Ishikawa (cell line): ENCODE results near the gene EMSY.

Source experiments
- CEBPB ChIP-seq: IDR thresholded peaks from 2 replicates; pipeline ENCODE4 v1.6.1; 2012
- CREB1 ChIP-seq: IDR thresholded peaks from 2 replicates; pipeline ENCODE4 v1.6.1; 2012; ENCODE audit warnings: low read depth
- EGR1 ChIP-seq: IDR thresholded peaks from 2 replicates; pipeline ENCODE4 v1.6.1; 2012
- EP300 ChIP-seq: IDR thresholded peaks from 2 replicates; pipeline ENCODE4 v1.6.1; 2012; ENCODE audit warnings: borderline replicate concordance
- FOXM1 ChIP-seq: IDR thresholded peaks from 2 replicates; pipeline ENCODE4 v1.6.1; 2012; ENCODE audit warnings: low read depth, borderline replicate concordance
- NFIC ChIP-seq: IDR thresholded peaks from 2 replicates; pipeline ENCODE4 v1.6.1; 2012
- RAD21 ChIP-seq: IDR thresholded peaks from 2 replicates; pipeline ENCODE4 v1.6.1; 2012; ENCODE audit warnings: low read depth
- TAF1 ChIP-seq: IDR thresholded peaks from 2 replicates; pipeline ENCODE4 v1.6.1; 2012; ENCODE audit warnings: low read depth, mild to moderate bottlenecking
- TCF12 ChIP-seq: IDR thresholded peaks from 2 replicates; pipeline ENCODE4 v1.6.1; 2012; ENCODE audit warnings: low read depth
- TEAD4 ChIP-seq: IDR thresholded peaks from 2 replicates; pipeline ENCODE4 v1.6.1; 2012
- YY1 ChIP-seq: IDR thresholded peaks from 2 replicates; pipeline ENCODE4 v1.6.1; 2012; ENCODE audit warnings: low read depth
- ZBTB7A ChIP-seq: IDR thresholded peaks from 2 replicates; pipeline ENCODE4 v1.6.1; 2012; ENCODE audit warnings: low read depth
- TF ChIP-seq, protein P1 (sequence below): IDR thresholded peaks from 2 replicates; pipeline ENCODE4 v1.6.1; 2012
- TF ChIP-seq, protein P2 (sequence below): IDR thresholded peaks from 2 replicates; pipeline ENCODE4 v1.6.1; 2012
- TF ChIP-seq, protein P3 (sequence below): IDR thresholded peaks from 2 replicates; pipeline ENCODE4 v1.6.1; 2012; ENCODE audit warnings: low read depth, mild to moderate bottlenecking

The EMSY gene

DNA sequence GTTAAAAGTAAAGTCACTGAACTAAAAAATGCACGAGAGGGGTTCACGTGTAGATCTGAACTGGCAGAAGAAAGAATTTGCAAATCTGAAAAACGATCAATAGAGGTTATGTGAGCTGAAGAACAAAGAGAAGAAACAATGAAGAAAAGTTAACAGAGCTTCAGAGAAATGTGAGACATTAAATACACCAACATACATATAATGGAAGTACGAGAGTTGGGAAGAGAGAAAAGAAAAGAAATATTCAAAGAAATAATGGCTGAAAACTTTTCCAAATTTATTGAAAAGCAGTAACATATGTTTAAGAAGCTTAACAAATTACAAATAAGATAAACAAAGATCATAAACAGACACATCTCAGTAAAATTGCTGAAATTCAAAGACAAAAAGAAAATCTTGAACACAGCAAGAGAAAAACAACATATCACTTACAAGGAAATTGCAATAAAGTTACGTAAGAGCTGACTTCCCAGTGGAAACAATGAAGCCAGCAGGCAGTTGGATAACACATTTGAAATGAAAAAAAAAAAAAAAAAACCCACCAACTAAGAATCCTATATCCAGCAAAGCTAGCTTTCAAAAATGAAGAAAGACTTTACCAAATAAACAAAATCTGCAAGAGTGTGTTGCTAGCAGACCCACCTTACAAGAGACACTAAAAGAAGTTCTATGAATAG, 56.8 kb downstream of the EMSY start:
- TF ChIP-seq CEBPB (peak; percentile 49), EP300 (no peak)

DNA sequence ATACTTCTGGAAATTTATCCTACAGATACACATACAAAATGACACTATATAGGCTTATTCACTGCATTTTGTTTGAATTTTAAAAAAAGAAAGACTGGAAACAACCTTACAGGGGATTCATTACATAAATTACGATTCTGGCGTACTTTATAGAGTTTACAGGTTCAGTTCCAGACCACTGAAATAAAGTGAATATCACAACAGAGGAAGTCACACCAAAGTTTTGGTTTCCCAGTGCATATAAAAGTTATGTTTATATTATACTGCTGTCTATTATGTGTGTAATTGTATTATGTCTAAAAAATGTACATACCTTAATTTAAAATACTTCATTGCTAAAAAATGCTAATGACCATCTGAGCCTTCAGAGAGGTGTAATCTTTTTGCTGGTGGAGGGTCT, 62.0 kb downstream of the EMSY start:
- TF ChIP-seq TAF1 (no peak), EGR1 (no peak), YY1 (no peak), EP300 (no peak), ZBTB7A (no peak), CREB1 (no peak), TCF12 (no peak), RAD21 (no peak), TEAD4 (no peak), NFIC (no peak), CEBPB (no peak), FOXM1 (no peak)
- TF ChIP-seq, protein P1, sequence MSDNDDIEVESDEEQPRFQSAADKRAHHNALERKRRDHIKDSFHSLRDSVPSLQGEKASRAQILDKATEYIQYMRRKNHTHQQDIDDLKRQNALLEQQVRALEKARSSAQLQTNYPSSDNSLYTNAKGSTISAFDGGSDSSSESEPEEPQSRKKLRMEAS, result no peak
- TF ChIP-seq, protein P2, sequence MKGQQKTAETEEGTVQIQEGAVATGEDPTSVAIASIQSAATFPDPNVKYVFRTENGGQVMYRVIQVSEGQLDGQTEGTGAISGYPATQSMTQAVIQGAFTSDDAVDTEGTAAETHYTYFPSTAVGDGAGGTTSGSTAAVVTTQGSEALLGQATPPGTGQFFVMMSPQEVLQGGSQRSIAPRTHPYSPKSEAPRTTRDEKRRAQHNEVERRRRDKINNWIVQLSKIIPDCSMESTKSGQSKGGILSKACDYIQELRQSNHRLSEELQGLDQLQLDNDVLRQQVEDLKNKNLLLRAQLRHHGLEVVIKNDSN, result no peak
- TF ChIP-seq, protein P3, sequence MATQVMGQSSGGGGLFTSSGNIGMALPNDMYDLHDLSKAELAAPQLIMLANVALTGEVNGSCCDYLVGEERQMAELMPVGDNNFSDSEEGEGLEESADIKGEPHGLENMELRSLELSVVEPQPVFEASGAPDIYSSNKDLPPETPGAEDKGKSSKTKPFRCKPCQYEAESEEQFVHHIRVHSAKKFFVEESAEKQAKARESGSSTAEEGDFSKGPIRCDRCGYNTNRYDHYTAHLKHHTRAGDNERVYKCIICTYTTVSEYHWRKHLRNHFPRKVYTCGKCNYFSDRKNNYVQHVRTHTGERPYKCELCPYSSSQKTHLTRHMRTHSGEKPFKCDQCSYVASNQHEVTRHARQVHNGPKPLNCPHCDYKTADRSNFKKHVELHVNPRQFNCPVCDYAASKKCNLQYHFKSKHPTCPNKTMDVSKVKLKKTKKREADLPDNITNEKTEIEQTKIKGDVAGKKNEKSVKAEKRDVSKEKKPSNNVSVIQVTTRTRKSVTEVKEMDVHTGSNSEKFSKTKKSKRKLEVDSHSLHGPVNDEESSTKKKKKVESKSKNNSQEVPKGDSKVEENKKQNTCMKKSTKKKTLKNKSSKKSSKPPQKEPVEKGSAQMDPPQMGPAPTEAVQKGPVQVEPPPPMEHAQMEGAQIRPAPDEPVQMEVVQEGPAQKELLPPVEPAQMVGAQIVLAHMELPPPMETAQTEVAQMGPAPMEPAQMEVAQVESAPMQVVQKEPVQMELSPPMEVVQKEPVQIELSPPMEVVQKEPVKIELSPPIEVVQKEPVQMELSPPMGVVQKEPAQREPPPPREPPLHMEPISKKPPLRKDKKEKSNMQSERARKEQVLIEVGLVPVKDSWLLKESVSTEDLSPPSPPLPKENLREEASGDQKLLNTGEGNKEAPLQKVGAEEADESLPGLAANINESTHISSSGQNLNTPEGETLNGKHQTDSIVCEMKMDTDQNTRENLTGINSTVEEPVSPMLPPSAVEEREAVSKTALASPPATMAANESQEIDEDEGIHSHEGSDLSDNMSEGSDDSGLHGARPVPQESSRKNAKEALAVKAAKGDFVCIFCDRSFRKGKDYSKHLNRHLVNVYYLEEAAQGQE, result no peak

DNA sequence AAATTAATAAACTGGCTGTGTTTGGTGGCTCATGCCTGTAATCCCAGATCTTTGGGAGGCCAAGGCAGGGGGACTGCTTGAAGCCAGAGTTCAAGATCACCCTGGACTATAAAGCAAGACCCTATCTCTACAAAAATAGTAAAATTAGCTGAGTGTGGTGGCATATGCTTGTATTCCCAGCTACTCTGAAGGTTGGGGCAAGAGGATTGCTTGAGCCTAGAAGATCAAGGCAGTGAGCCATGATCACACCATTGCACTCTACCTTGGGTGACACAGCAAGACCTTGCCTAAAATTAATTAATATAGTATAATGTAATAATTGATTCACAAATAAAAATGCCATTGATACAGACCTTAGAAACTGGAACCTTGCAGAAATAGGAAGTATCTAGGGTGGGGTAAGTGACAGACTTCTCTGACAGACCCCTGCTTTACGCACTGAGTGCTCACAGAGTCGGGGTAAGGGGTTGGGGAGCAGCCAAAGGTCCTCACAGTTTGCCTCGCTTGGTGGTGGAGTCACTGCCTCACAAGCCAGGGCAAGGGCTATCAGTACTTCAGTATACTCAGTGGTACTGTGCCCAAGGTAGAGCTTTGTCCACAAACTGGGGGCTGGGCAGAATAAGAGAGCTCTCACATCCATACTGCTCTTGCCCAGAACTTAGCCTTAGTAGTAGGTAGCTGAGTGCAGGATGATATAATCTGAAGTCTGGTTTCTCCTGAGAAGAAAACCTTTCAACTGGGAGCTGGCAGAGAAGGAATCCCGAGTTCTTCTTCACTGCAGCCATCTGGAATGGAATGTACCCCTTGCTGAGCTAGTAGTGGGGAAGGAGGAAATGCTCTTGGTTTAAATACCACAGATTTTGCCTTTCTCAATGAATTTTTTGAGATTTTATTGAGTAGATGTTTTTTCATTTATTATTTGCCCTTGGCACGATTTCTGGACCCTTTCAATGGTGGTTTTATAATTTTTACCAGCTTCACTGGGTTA, 65.5 kb downstream of the EMSY start:
- TF ChIP-seq TEAD4, result peak; percentile 51; the same call in 1 of the 2 replicates
- no peak for TF ChIP-seq RAD21

DNA sequence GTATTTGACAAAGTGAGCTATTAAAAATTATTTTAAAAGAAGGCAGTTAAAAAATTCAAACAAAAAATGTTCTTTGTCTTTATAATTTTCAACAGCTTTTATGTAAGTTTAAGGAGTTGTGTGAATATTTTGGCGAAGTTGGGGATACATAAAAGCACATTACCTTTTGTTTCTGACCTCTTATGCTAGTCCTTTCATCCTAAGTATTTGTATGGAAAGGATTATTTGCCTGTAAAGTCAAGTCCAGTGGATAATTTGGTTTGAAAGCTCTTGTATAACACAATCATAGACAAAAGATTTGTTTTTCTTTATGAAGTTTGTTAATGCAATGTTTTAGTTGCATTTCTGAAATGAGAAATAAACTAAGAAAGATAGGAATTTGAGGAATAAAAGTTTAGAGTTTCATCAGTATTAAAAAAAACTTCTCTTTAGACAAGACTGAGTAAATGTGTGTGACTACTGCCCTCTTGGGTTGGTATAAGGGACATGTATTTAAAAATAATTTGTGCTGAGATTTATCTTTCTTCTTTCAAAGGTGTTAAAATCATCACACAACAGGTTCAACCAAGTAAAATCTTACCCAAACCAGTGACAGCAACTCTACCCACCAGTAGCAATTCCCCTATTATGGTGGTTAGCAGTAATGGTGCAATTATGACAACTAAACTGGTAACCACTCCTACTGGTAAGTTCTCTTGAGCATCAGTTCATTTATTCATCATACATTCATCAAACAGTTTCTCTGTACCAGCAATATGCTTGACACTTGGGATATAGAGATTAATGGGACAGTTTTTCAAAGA, 68.2 kb downstream of the EMSY start:
- TF ChIP-seq RAD21 (peak; percentile 59), TCF12 (no peak)

DNA sequence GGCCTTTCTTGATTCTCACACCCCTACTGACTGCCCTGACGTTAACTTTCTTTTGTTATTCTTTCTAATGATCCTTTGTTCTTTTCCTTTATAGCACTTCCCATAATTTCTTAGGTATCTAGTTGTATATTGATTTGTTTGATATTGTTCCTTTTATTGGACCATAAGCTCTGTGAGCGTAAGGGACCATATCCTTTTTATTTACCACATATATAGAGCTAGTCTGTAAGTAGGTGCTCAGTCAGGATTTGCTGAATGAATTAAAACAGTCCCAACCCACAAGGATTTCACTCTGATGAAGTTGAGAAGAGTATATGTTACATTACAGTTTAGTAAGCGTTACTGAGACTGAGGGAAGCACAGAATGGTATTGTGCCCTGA, 68.8 kb downstream of the EMSY start:
- no peak for TF ChIP-seq ZBTB7A
- no peak for TF ChIP-seq EP300
- no peak for TF ChIP-seq TEAD4
- TF ChIP-seq NFIC, result no peak
- TF ChIP-seq TCF12, result no peak

DNA sequence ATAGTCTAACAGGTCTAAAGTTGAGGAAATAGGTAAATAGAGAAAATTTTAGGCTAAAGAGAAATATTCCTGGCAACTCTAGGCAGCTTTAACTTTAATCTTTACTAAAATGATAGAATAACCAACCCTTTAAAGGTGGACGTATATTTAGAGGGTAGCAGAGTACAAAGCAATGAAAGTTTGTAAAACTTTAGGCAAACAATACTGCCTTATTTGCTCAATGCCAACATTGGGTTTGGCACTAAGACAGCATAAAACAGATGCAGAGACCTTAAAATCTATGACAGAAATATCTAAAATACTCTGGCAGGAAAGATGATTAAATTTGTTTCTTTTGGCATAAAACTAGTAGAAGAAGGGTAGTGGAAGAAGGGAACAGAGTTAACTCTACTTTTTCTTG, 70.7 kb downstream of the EMSY start:
- TF ChIP-seq YY1 (no peak), RAD21 (no peak), TCF12 (no peak), TEAD4 (no peak), EGR1 (no peak), CEBPB (no peak), ZBTB7A (no peak), NFIC (no peak), TAF1 (no peak), FOXM1 (no peak), CREB1 (no peak)
- TF ChIP-seq, protein P3, result no peak
- TF ChIP-seq, protein P2, result no peak
- TF ChIP-seq, protein P1, result no peak
